Heart left ventricle (tissue), 13 donors: ENCODE results near the gene MX2.

Experiments
- CTCF ChIP-seq, 12 donors: fragments of 200-600 bp; sonication (generic) in 4 of 12; IDR thresholded peaks; one replicate each; pipeline versions ENCODE4 v1.5.0 to v1.8.0; 2018 to 2022; ENCODE audit warnings: antibody characterized with exemption in 12 of 12, mild to moderate bottlenecking in 5 of 12
- POLR2A ChIP-seq, 2 donors: fragments of 450-650 bp; IDR thresholded peaks; one replicate each; pipeline ENCODE4 v1.6.1; 2017; ENCODE audit warnings: antibody characterized with exemption in 2 of 2, mild to moderate bottlenecking in 2 of 2, moderate library complexity in 2 of 2
- donor health status: ischemic (EF 13 %, LVEDD 7.1; RV severe dilation, severe dysfunction).
- donor health status: DM: no; HTN: yes; CAD: no.
- donor health status: DM: no; HTN: no; CAD: no.
- donor health status: ischemic (EF 25% LVEDD 6.9; RV normal size, moderate dysfunction).
- donor health status: ischemic (EF 25% LVEDD 5.7; RV mildly dilated, moderate dysfunction).
- donor health status: ischemic (EF 35%, LVEDD 5.7; RV mildly dilated, moderate dysfunction).
- donor health status: nonischemic (EF 11% LVEDD 7.7; RV severe dilation, severe dysfunction).
- donor health status: DM: yes; HTN: yes; CAD: no.
- donor health status: PGD.
- donor health status: ischemic (EF 29% LVEDD 5.4; RV normal size, mild dysfunction).
- donor health status: nonischemic (EF 23%, LVEDD 6.1; RV moderate dilation, normal function).

DNA sequence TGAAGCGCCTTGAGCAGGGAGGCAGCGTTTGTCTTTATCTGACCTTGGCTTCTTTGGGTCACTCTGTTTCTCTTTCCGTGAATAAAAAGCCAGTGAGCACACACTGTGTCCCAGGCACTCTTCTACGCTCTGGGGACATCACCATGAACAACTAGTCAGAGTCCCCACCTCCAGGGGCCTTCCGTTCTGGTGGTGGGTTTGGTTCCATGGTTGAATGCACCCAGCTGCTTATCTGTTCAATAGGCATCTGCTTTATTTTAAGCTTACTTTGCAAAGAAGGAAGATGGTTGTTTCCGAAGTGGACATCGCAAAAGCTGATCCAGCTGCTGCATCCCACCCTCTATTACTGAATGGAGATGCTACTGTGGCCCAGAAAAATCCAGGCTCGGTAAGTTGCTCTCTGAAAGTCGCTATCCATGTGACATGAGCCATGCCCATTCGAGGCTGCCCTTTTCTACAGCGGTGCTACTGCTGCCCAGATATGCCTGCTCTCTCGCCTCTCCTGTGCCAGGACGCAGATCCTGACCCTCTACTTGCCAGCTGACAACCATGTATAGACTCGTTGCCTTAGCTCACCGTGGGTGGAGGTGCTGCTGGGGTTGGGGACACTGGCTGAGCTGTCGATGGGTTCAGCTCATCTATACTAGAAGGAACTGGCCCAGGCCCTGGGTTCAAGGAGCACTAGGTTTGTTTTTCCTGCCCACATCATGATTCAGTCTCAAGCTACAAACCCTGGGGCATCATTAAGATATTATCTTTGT lies 70.1 kb downstream of the MX2 start:
- no peak for TF ChIP-seq POLR2A (IDR thresholded peaks at IDR 0.05)
- no peak for TF ChIP-seq CTCF (IDR thresholded peaks at IDR 0.05)
